H9 (cell line): ENCODE data around the gene DAB1. TPM values are rescaled to one million over a fixed set of nuclear protein-coding genes. Genes with fewer than 3 reads are reported as not detected.

Experiments
- DNase-seq: peaks from one replicate; pipeline ENCODE4 v3.0.0-alpha.2; 2017
- H2AFZ ChIP-seq: one replicate; pipeline ENCODE4 v1.6.1; 2013; ENCODE audit warnings: mild to moderate bottlenecking, low read length, control low read depth, moderate library complexity
- H2AK5ac ChIP-seq: 2 replicates; pipeline ENCODE4 v1.6.1; 2013; ENCODE audit warnings: low read length, control low read depth, mixed read lengths; ENCODE audit not compliant: insufficient read length
- H2BK120ac ChIP-seq: one replicate; pipeline ENCODE4 v1.6.1; 2013; ENCODE audit warnings: low read depth, mild to moderate bottlenecking, low read length, control low read depth, inconsistent platforms; ENCODE audit not compliant: poor library complexity, severe bottlenecking
- H2BK12ac ChIP-seq: 2 replicates; pipeline ENCODE4 v1.6.1; 2013; ENCODE audit warnings: low read length, control low read depth, mixed read lengths, low read depth; ENCODE audit not compliant: insufficient read length
- H2BK15ac ChIP-seq: 2 replicates; pipeline ENCODE4 v1.6.1; 2013; ENCODE audit warnings: low read depth, low read length, control low read depth
- H2BK20ac ChIP-seq: one replicate; pipeline ENCODE4 v1.6.1; 2013; ENCODE audit warnings: low read depth, mild to moderate bottlenecking, low read length, control low read depth, inconsistent platforms; ENCODE audit not compliant: poor library complexity, severe bottlenecking
- H2BK5ac ChIP-seq: 2 replicates; pipeline ENCODE4 v1.6.1; 2013; ENCODE audit warnings: low read length, control low read depth, mixed read lengths; ENCODE audit not compliant: insufficient read length
- H3K14ac ChIP-seq: 2 replicates; pipeline ENCODE4 v1.6.1; 2013; ENCODE audit warnings: low read length, control low read depth; ENCODE audit not compliant: insufficient read depth
- H3K18ac ChIP-seq: 2 replicates; pipeline ENCODE4 v1.6.1; 2013; ENCODE audit warnings: low read depth, mild to moderate bottlenecking, mixed read lengths, low read length, control low read depth; ENCODE audit not compliant: insufficient read length
- H3K23ac ChIP-seq: 2 replicates; pipeline ENCODE4 v1.6.1; 2013; ENCODE audit warnings: low read length, control low read depth, mixed read lengths, low read depth; ENCODE audit not compliant: insufficient read length
- H3K23me2 ChIP-seq: 2 replicates; pipeline ENCODE4 v1.6.1; 2013; ENCODE audit warnings: low read depth, mild to moderate bottlenecking, mixed read lengths, low read length, control low read depth; ENCODE audit not compliant: insufficient read length, poor library complexity, severe bottlenecking
- H3K27ac ChIP-seq: 2 replicates; pipeline ENCODE4 v1.5.1; 2013; ENCODE audit warnings: low read length, control low read depth, mixed read lengths, low read depth; ENCODE audit not compliant: insufficient read length
- H3K27me3 ChIP-seq: 2 replicates; pipeline ENCODE4 v1.6.1; 2013; ENCODE audit warnings: low read length, control low read depth, inconsistent platforms; ENCODE audit not compliant: insufficient read depth
- H3K4ac ChIP-seq: 2 replicates; pipeline ENCODE4 v1.6.1; 2013; ENCODE audit warnings: low read depth, mild to moderate bottlenecking, control low read depth, inconsistent platforms, low read length, moderate library complexity
- H3K4me1 ChIP-seq: 2 replicates; pipeline ENCODE4 v1.6.1; 2013; ENCODE audit warnings: low read length, control low read depth, inconsistent platforms; ENCODE audit not compliant: insufficient read depth
- H3K4me2 ChIP-seq: 2 replicates; pipeline ENCODE4 v1.6.1; 2013; ENCODE audit warnings: low read length, control low read depth, mixed read lengths; ENCODE audit not compliant: insufficient read length, insufficient read depth
- H3K56ac ChIP-seq: 2 replicates; pipeline ENCODE4 v1.6.1; 2013; ENCODE audit warnings: low read depth, mild to moderate bottlenecking, mixed read lengths, low read length, control low read depth; ENCODE audit not compliant: insufficient read length
- H3K79me1 ChIP-seq: 2 replicates; pipeline ENCODE4 v1.6.1; 2013; ENCODE audit warnings: low read depth, mild to moderate bottlenecking, moderate library complexity, low read length, control low read depth, inconsistent platforms; ENCODE audit not compliant: insufficient read depth, poor library complexity, severe bottlenecking
- H3K79me2 ChIP-seq: 2 replicates; pipeline ENCODE4 v1.6.1; 2013; ENCODE audit warnings: low read length, control low read depth, inconsistent platforms; ENCODE audit not compliant: insufficient read depth
- H3K9ac ChIP-seq: 2 replicates; pipeline ENCODE4 v1.6.1; 2013; ENCODE audit warnings: low read length, control low read depth, mixed read lengths; ENCODE audit not compliant: insufficient read length; ENCODE audit errors: extremely low read depth
- H3K9me3 ChIP-seq: one replicate; pipeline ENCODE4 v1.6.1; 2013; ENCODE audit warnings: low read depth, low read length, inconsistent platforms; ENCODE audit not compliant: control insufficient read depth
- H3T11ph ChIP-seq: one replicate; pipeline ENCODE4 v1.6.1; 2013; ENCODE audit warnings: mild to moderate bottlenecking, low read length, control low read depth, inconsistent platforms
- H4K20me1 ChIP-seq: one replicate; pipeline ENCODE4 v1.6.1; 2013; ENCODE audit not compliant: control insufficient read depth, insufficient read length, insufficient read depth
- H4K5ac ChIP-seq: 2 replicates; pipeline ENCODE4 v1.6.1; 2013; ENCODE audit warnings: low read depth, mild to moderate bottlenecking, mixed read lengths, low read length, control low read depth; ENCODE audit not compliant: insufficient read length
- H4K8ac ChIP-seq: replicated peaks from 2 replicates; pipeline ENCODE4 v1.6.1; 2013; ENCODE audit warnings: low read length, control low read depth, mixed read lengths, low read depth; ENCODE audit not compliant: insufficient read length
- H4K91ac ChIP-seq: 2 replicates; pipeline ENCODE4 v1.6.1; 2013; ENCODE audit warnings: low read depth, mild to moderate bottlenecking, moderate library complexity, mixed read lengths, low read length, control low read depth; ENCODE audit not compliant: insufficient read length
- H3K27ac Mint-ChIP-seq, 3 experiments: 2 replicates in 2 of 3; 3 replicates in 1 of 3; pipeline ENCODE4 v1.8.0; 2020 to 2021; ENCODE audit warnings: mixed read lengths in 3 of 3, mild to moderate bottlenecking in 1 of 3, moderate library complexity in 1 of 3
- H3K27me3 Mint-ChIP-seq: 2 replicates; pipeline ENCODE4 v1.8.0; 2021; ENCODE audit warnings: low read depth, mild to moderate bottlenecking, moderate library complexity, mixed read lengths
- H3K36me3 Mint-ChIP-seq, 3 experiments: 2 replicates in 2 of 3; 3 replicates in 1 of 3; pipeline ENCODE4 v1.8.0; 2020 to 2021; ENCODE audit warnings: low read depth in 3 of 3, mixed read lengths in 3 of 3; ENCODE audit not compliant: insufficient read depth in 1 of 3
- H3K4me1 Mint-ChIP-seq, 2 experiments: 2 replicates each; pipeline ENCODE4 v1.8.0; 2020; ENCODE audit warnings: mixed read lengths in 2 of 2
- H3K4me3 Mint-ChIP-seq, 2 experiments: 2 replicates in 1 of 2; 3 replicates in 1 of 2; pipeline ENCODE4 v1.8.0; 2020 to 2021; ENCODE audit warnings: mild to moderate bottlenecking in 2 of 2, mixed read lengths in 2 of 2, moderate library complexity in 1 of 2
- H3K9me3 Mint-ChIP-seq, 2 experiments: 2 replicates in 1 of 2; 3 replicates in 1 of 2; pipeline ENCODE4 v1.8.0; 2020; ENCODE audit warnings: mild to moderate bottlenecking in 2 of 2, mixed read lengths in 2 of 2, moderate library complexity in 1 of 2
- CTCF ChIP-seq: fragments of 200-600 bp; sonication (generic); conservative IDR thresholded peaks from 3 replicates; pipeline ENCODE4 v1.8.0; 2021; ENCODE audit warnings: antibody characterized with exemption, mild to moderate bottlenecking
- WGBS: extraction: QIAGEN DNeasy Blood & Tissue Kit; methylation state at CpG from one replicate; pipeline ENCODE4 v1.1.7; 2013; ENCODE audit warnings: missing lambda C conversion rate, low lambda C conversion rate, mixed read lengths; ENCODE audit not compliant: insufficient read length; ENCODE audit errors: extremely low coverage; 5-methylcytosine and 5-hydroxymethylcytosine counted together
- total RNA-seq: library from RNA; stranded (reverse); gene quantifications from 2 replicates; pipeline ENCODE4 v1.2.1, GENCODE V29; 2021

Gene DAB1
- total RNA-seq, 1 experiment from 2014 or later: 9.3 TPM

DNA sequence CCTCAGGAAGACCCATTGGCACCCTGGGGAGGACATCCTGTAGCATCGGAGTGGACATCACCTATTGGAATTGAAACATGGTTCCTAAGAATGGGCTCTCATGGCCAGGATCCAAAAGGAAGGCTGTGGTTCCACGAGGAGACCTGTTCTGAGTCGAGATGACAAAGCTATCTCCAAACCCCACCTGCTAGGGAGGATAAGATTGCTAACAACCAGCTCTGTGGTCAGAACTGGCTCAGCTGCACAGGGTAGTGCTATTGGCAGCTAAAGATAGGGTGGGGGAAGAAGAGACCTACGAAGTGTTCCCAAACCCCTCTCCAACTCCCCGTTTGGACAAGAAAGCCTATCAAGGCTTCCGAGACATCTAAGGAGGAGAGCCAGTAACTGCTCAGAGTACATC, 440.4 kb downstream of the DAB1 start:
- Histone ChIP-seq H3K23ac (no peak overlapping the region), H3K27me3 (no peaks in the 10 kb centered on the region), H3K56ac (no peak overlapping the region), H2BK5ac (no peak overlapping the region), H3K79me2 (no peaks in the 10 kb centered on the region; the same call in 1 of the 2 replicates), H2BK12ac (no peak overlapping the region), H3K9ac (no peak overlapping the region), H2AFZ (no peak overlapping the region), H3K23me2 (no peaks in the 10 kb centered on the region), H3K14ac (no peak overlapping the region), H2BK120ac (no peak overlapping the region), H3K79me1 (no peaks in the 10 kb centered on the region), H4K91ac (no peak overlapping the region), H3K27ac (no peak overlapping the region), H3K4ac (no peak overlapping the region), H3K4me2 (no peak overlapping the region), H2BK20ac (no peak overlapping the region), H4K20me1 (no peaks in the 10 kb centered on the region), H3K9me3 (no peaks in the 10 kb centered on the region), H3K18ac (no peak overlapping the region), H4K5ac (no peak overlapping the region), H2BK15ac (no peak overlapping the region), H3K4me1 (no peaks in the 10 kb centered on the region), H4K8ac (no peak overlapping the region), H2AK5ac (no peak overlapping the region), H3T11ph (no peak overlapping the region)
- no peak overlapping the region for H3K4me3 Mint-ChIP-seq
- no peaks in the 10 kb centered on the region for H3K36me3 Mint-ChIP-seq
- H3K4me1 Mint-ChIP-seq: 0 out of 4 replicates have a peak, but pooled peaks cover 0 to 3% of the 10 kb centered on the region in 2 experiments
- no peaks in the 10 kb centered on the region; a peak in 1 of 5 replicates for H3K9me3 Mint-ChIP-seq
- H3K27ac Mint-ChIP-seq: no peak overlapping the region
- TF ChIP-seq CTCF: no peak
- no CpG with 5 or more reads among the region's 6 CpGs for WGBS
- peaks cover 3% of the 10 kb centered on the region; the same call in 1 of the 2 replicates for H3K27me3 Mint-ChIP-seq
- no peak for DNase-seq
